GM12875 (cell line): ENCODE results near the gene CYS1.
A peak's percentile ranks its signal among the peaks of the same experiment; 100 is the strongest.
"Not testable (repeated sequence)": the region's sequence is repeated elsewhere in the genome, so short reads cannot be mapped to it uniquely, and the experiment has no call there.

Source experiments
- H3K4me3 ChIP-seq: one replicate; pipeline ENCODE4 v1.5.1; 2011; ENCODE audit warnings: low read depth, low read length, control low read depth
- CTCF ChIP-seq: IDR thresholded peaks from 2 replicates; pipeline ENCODE4 v1.5.1; 2011; ENCODE audit warnings: low read depth, mild to moderate bottlenecking, control low read depth, inconsistent platforms, low read length, moderate library complexity, borderline replicate concordance; ENCODE audit not compliant: insufficient read depth

The CYS1 gene

GRCh38 chr2:10031886-10032745, 48.1 kb downstream of the CYS1 start:
- no peak overlapping the region for H3K4me3 ChIP-seq
- no peak for TF ChIP-seq CTCF

- not testable (repeated sequence) for H3K4me3 ChIP-seq
Measured at GRCh38 chr2:10030798-10031197, 49.4 kb downstream of the CYS1 start.

- no peak overlapping the region for H3K4me3 ChIP-seq
- TF ChIP-seq CTCF: no peak
Measured at GRCh38 chr2:10030311-10030736, 49.9 kb downstream of the CYS1 start.

- no peak overlapping the region for H3K4me3 ChIP-seq
- TF ChIP-seq CTCF: no peak
Measured at GRCh38 chr2:10029875-10030223, 50.4 kb downstream of the CYS1 start.

- no peak for TF ChIP-seq CTCF
Measured at GRCh38 chr2:10028988-10029874, 51.0 kb downstream of the CYS1 start.

GRCh38 chr2:10028407-10028987, 51.7 kb downstream of the CYS1 start:
- TF ChIP-seq CTCF: peak; percentile 22; the same call in 1 of the 2 replicates
- H3K4me3 ChIP-seq: no peak overlapping the region

More at GRCh38 chr2:10028988-10029874, 51.0 kb downstream of the CYS1 start:
- no peak overlapping the region for H3K4me3 ChIP-seq

GRCh38 chr2:10027660-10028330, 52.4 kb downstream of the CYS1 start:
- H3K4me3 ChIP-seq: no peak overlapping the region
- TF ChIP-seq CTCF: no peak
